DOHH2 (cell line): Measurements from ENCODE around the gene NLK.

Experiments
- EZH2phosphoT487 ChIP-seq: fragments of 200-600 bp; sonication (generic); IDR thresholded peaks from 2 replicates; pipeline ENCODE4 v1.6.1; 2017; ENCODE audit warnings: borderline replicate concordance, mild to moderate bottlenecking, antibody characterized with exemption, low read length, moderate library complexity, mixed read lengths
- TF ChIP-seq, protein P1 (sequence below): fragments of 200-600 bp; sonication (generic); IDR thresholded peaks from one replicate; pipeline ENCODE4 v1.5.1; 2014; ENCODE audit warnings: antibody characterized with exemption, mild to moderate bottlenecking, low read depth, low read length; ENCODE audit not compliant: poor library complexity, severe bottlenecking

DNA sequence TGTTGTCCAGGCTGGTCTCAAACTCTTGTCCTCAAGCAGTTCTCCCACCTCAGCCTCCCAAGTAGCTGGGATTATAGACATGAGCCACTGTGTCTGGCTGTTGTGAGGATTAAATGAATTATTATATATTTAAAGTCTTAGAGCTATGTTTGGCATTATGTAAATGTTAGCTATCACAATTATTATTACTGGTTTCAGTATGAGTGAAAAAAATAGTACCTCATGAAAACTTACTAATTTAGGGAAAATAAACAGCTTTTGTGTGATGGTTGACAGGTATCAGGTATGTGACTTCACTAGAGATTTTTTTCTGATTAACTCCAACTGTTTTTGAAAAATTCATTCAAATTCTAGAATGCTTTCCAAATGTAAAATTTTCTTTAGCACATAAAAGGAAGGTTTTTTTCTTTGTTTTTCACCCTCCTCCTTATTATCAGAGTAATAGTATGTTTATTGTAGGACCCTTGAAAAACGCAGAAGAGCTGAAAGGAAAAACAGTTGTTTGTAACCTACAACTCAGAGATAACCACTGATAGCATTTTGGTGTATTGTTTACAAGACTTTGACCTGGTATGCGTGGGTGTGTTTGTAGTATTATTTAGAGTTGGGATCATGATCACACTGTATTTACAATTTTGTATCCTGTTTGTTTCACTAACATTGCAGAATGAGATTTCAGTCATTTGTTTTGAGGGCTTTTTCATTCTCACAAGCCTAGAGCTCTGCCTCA, 13.2 kb downstream of the NLK start:
- TF ChIP-seq, protein P1, sequence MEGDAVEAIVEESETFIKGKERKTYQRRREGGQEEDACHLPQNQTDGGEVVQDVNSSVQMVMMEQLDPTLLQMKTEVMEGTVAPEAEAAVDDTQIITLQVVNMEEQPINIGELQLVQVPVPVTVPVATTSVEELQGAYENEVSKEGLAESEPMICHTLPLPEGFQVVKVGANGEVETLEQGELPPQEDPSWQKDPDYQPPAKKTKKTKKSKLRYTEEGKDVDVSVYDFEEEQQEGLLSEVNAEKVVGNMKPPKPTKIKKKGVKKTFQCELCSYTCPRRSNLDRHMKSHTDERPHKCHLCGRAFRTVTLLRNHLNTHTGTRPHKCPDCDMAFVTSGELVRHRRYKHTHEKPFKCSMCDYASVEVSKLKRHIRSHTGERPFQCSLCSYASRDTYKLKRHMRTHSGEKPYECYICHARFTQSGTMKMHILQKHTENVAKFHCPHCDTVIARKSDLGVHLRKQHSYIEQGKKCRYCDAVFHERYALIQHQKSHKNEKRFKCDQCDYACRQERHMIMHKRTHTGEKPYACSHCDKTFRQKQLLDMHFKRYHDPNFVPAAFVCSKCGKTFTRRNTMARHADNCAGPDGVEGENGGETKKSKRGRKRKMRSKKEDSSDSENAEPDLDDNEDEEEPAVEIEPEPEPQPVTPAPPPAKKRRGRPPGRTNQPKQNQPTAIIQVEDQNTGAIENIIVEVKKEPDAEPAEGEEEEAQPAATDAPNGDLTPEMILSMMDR: no peak
- TF ChIP-seq EZH2phosphoT487: no peak
